Neural cell (in vitro differentiated cells): ENCODE results near the gene PIGO. TPM values are rescaled to one million over a fixed set of nuclear protein-coding genes. Genes with fewer than 3 reads are reported as not detected.
A peak's percentile ranks its signal among the peaks of the same experiment; 100 is the strongest.

Source experiments
- H2AFZ ChIP-seq: fragments of 200-600, 300-800 bp; sonication (generic), shearing (Covaris generic); 2 replicates; pipeline ENCODE4 v1.6.0; 2014; ENCODE audit warnings: low read depth, mild to moderate bottlenecking, antibody characterized with exemption, low read length, moderate library complexity
- H3F3A ChIP-seq: fragments of 200-600 bp; shearing (Covaris generic); 2 replicates; pipeline ENCODE4 v1.6.1; 2016; ENCODE audit warnings: mild to moderate bottlenecking, moderate library complexity, mixed read lengths, antibody characterized with exemption, low read length; ENCODE audit not compliant: insufficient read depth, poor library complexity, severe bottlenecking
- H3K27ac ChIP-seq: fragments of 200-600, 300-800 bp; sonication (generic), shearing (Covaris generic); 2 replicates; pipeline ENCODE4 v1.5.1; 2014; ENCODE audit warnings: mild to moderate bottlenecking, low read length, moderate library complexity
- H3K27me3 ChIP-seq: fragments of 300-800, 200-600 bp; sonication (generic), shearing (Covaris generic); 2 replicates; pipeline ENCODE4 v1.6.0; 2014; ENCODE audit warnings: mild to moderate bottlenecking, low read depth, low read length, moderate library complexity; ENCODE audit not compliant: insufficient read depth
- H3K36me3 ChIP-seq: fragments of 300-800, 200-600 bp; sonication (generic), shearing (Covaris generic); 2 replicates; pipeline ENCODE4 v1.5.1; 2014; ENCODE audit warnings: mild to moderate bottlenecking, antibody characterized with exemption, low read length, moderate library complexity; ENCODE audit not compliant: insufficient read depth
- H3K4me2 ChIP-seq: fragments of 300-800, 200-600 bp; sonication (generic), shearing (Covaris generic); 2 replicates; pipeline ENCODE4 v1.6.0; 2014; ENCODE audit warnings: mild to moderate bottlenecking, low read length
- H3K4me3 ChIP-seq: fragments of 300-800, 200-600 bp; sonication (generic), shearing (Covaris generic); 2 replicates; pipeline ENCODE4 v1.5.1; 2014; ENCODE audit warnings: mild to moderate bottlenecking, low read length, moderate library complexity
- H3K79me2 ChIP-seq: fragments of 200-600 bp; shearing (Covaris generic); replicated peaks from 2 replicates; pipeline ENCODE4 v1.6.0; 2014; ENCODE audit warnings: mild to moderate bottlenecking, low read length, moderate library complexity; ENCODE audit not compliant: insufficient read depth
- H3K9ac ChIP-seq: fragments of 300-800, 200-600 bp; sonication (generic), shearing (Covaris generic); 2 replicates; pipeline ENCODE4 v1.6.1; 2016; ENCODE audit warnings: mild to moderate bottlenecking, low read length, mixed read lengths
- H3K9me2 ChIP-seq: fragments of 200-600 bp; shearing (Covaris generic); 2 replicates; pipeline ENCODE4 v1.6.1; 2016; ENCODE audit warnings: mild to moderate bottlenecking, low read length, mixed read lengths; ENCODE audit not compliant: insufficient read depth
- H3K9me3 ChIP-seq: fragments of 200-600, 300-800 bp; sonication (generic), shearing (Covaris generic); 2 replicates; pipeline ENCODE4 v1.6.1; 2016; ENCODE audit warnings: mild to moderate bottlenecking, mixed run types, low read length, moderate library complexity, mixed read lengths
- H4K20me1 ChIP-seq: fragments of 200-600 bp; shearing (Covaris generic); 2 replicates; pipeline ENCODE4 v1.6.1; 2016; ENCODE audit warnings: mild to moderate bottlenecking, mixed run types; ENCODE audit not compliant: insufficient read depth
- EP300 ChIP-seq: fragments of 450-650 bp; conservative IDR thresholded peaks from 2 replicates; pipeline ENCODE4 v1.6.1; 2014; ENCODE audit warnings: antibody characterized with exemption, mild to moderate bottlenecking, moderate library complexity; ENCODE audit not compliant: poor library complexity, severe bottlenecking
- EZH2 ChIP-seq: fragments of 200-600, 300-800 bp; shearing (Covaris generic), sonication (generic); IDR thresholded peaks from 2 replicates; pipeline ENCODE4 v1.6.1; 2014; ENCODE audit warnings: antibody characterized with exemption, low read length, borderline replicate concordance, mild to moderate bottlenecking; ENCODE audit not compliant: insufficient read depth, poor library complexity, severe bottlenecking
- MXI1 ChIP-seq: fragments of 450-650 bp; conservative IDR thresholded peaks from 2 replicates; pipeline ENCODE4 v1.6.1; 2014; ENCODE audit warnings: antibody characterized with exemption, mild to moderate bottlenecking; ENCODE audit not compliant: poor library complexity, severe bottlenecking
- POLR2AphosphoS5 ChIP-seq: IDR thresholded peaks from 2 replicates; pipeline ENCODE4 v1.6.1; 2012
- RAD21 ChIP-seq: fragments of 450-650 bp; conservative IDR thresholded peaks from 2 replicates; pipeline ENCODE4 v1.6.1; 2014; ENCODE audit warnings: antibody characterized with exemption, mild to moderate bottlenecking, moderate library complexity
- SMC3 ChIP-seq: fragments of 450-650 bp; conservative IDR thresholded peaks from 2 replicates; pipeline ENCODE4 v1.6.1; 2014; ENCODE audit warnings: antibody characterized with exemption, mild to moderate bottlenecking, moderate library complexity; ENCODE audit not compliant: poor library complexity
- TAF1 ChIP-seq: IDR thresholded peaks from 2 replicates; pipeline ENCODE4 v1.6.1; 2012; ENCODE audit warnings: low read depth
- polyA plus RNA-seq: library from polyadenylated mRNA; depleted of rRNA; stranded (reverse); fragments of >200 nt; gene quantifications from 2 replicates; pipeline ENCODE4 v1.2.3, GENCODE V29; 2014
- TF ChIP-seq, protein P1 (sequence below): fragments of 450-650 bp; IDR thresholded peaks from 2 replicates; pipeline ENCODE4 v1.5.1; 2014; ENCODE audit warnings: antibody characterized with exemption, mild to moderate bottlenecking, moderate library complexity; ENCODE audit not compliant: poor library complexity, severe bottlenecking
- TF ChIP-seq, protein P2 (sequence below): IDR thresholded peaks from 2 replicates; pipeline ENCODE4 v1.6.1; 2012; ENCODE audit warnings: borderline replicate concordance

PIGO gene
- polyA plus RNA-seq, 1 donor from 2014 or later, result 8.5 TPM

DNA sequence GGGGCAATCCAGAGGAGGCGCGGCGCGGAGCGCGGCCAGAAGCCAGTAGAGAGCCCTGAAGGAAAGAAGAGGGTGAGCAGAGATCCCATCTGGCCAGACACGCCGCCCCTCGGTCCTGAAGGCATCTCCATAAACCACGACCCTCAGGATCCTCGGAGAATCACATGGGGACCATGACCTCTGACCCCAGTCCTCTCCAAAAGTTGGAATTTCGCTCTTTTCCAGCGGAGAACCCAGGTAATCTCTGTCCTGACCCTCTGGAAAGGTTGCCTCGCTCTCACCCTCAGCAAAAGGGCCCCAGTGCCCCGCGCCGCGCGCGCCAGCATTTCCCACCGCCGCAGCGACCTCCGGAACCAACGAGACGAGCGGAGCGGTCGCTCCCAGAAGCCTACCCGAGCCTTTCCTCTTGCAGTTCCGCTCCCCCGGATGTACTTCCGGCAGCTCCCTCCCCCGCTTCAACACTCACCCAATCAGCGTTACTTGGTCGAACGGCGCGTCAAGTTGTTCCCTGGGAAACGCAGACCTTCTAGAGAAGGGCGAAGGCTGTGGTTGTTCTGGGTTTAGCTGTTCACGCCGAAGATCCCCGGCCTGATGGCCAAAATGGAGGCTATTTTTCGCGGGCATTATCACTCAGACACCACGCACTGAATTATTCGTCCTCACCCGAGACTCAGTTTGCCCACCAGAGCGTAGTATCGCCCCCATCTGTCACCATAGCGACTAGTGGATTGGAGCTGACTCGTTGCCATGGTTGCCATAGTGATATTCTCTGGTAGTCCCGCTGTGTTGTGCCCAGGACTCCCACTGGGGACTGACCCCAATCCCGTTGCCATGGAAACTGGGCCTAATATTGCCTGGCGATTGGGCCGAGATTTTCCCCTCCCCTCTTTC, 6.6 kb upstream of the PIGO start, which contains the start of gene STOML2:
Gene STOML2 (minus strand): TSS at position 363 of the 891 bp plus-strand sequence. CDS start 37 bp downstream, at position 326.
- Histone ChIP-seq H3K9me3 (no peaks in the 10 kb centered on the region), H2AFZ (peak within 1 kb of the TSS; percentile 75)

DNA sequence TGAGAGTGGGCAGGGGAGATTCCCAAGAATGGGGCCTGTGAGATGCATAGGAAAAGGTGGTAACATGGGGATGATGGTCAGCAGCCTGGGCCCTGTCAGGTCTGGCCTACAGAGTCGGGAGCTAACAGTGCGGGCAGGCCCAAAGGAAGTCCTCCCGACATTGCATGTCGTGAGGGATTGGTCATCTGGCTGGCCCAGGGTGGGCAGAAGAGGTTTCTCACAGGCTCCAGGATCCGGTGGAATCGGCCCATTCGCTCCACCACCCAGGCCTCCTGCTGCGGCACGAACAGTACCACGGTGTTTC, 6.0 kb upstream of the PIGO start:
- Histone ChIP-seq H3F3A (peaks cover 7% of the 10 kb centered on the region), H3K9ac (peak overlapping the region; percentile 72), H3K4me3 (peak overlapping the region; percentile 77), H3K79me2 (peaks cover 11% of the 10 kb centered on the region), H2AFZ (peak overlapping the region; percentile 75), H3K27me3 (no peaks in the 10 kb centered on the region), H3K9me2 (no peaks in the 10 kb centered on the region), H3K36me3 (no peaks in the 10 kb centered on the region), H4K20me1 (no peaks in the 10 kb centered on the region), H3K9me3 (no peaks in the 10 kb centered on the region), H3K27ac (peak overlapping the region; percentile 91), H3K4me2 (peak overlapping the region; percentile 67)
- TF ChIP-seq RAD21 (no peak), EP300 (no peak)

More for the DNA sequence above, 6.6 kb upstream of the PIGO start, which contains the start of gene STOML2:
- no peaks in the 10 kb centered on the region for H4K20me1 ChIP-seq
- peak within 1 kb of the TSS; percentile 68 for H3K4me2 ChIP-seq
- H3K9me2 ChIP-seq, result no peaks in the 10 kb centered on the region
- peaks cover 11% of the 10 kb centered on the region for H3K79me2 ChIP-seq
- TF ChIP-seq, protein P1, sequence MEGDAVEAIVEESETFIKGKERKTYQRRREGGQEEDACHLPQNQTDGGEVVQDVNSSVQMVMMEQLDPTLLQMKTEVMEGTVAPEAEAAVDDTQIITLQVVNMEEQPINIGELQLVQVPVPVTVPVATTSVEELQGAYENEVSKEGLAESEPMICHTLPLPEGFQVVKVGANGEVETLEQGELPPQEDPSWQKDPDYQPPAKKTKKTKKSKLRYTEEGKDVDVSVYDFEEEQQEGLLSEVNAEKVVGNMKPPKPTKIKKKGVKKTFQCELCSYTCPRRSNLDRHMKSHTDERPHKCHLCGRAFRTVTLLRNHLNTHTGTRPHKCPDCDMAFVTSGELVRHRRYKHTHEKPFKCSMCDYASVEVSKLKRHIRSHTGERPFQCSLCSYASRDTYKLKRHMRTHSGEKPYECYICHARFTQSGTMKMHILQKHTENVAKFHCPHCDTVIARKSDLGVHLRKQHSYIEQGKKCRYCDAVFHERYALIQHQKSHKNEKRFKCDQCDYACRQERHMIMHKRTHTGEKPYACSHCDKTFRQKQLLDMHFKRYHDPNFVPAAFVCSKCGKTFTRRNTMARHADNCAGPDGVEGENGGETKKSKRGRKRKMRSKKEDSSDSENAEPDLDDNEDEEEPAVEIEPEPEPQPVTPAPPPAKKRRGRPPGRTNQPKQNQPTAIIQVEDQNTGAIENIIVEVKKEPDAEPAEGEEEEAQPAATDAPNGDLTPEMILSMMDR, result peak; percentile 52
- no peak for TF ChIP-seq EZH2
- peak; percentile 89 for TF ChIP-seq POLR2AphosphoS5
- TF ChIP-seq EP300, result peak; percentile 84
- peak; percentile 91 for TF ChIP-seq TAF1
- TF ChIP-seq SMC3, result peak; percentile 50
- TF ChIP-seq MXI1, result peak; percentile 95
- TF ChIP-seq RAD21, result no peak
- TF ChIP-seq, protein P2, sequence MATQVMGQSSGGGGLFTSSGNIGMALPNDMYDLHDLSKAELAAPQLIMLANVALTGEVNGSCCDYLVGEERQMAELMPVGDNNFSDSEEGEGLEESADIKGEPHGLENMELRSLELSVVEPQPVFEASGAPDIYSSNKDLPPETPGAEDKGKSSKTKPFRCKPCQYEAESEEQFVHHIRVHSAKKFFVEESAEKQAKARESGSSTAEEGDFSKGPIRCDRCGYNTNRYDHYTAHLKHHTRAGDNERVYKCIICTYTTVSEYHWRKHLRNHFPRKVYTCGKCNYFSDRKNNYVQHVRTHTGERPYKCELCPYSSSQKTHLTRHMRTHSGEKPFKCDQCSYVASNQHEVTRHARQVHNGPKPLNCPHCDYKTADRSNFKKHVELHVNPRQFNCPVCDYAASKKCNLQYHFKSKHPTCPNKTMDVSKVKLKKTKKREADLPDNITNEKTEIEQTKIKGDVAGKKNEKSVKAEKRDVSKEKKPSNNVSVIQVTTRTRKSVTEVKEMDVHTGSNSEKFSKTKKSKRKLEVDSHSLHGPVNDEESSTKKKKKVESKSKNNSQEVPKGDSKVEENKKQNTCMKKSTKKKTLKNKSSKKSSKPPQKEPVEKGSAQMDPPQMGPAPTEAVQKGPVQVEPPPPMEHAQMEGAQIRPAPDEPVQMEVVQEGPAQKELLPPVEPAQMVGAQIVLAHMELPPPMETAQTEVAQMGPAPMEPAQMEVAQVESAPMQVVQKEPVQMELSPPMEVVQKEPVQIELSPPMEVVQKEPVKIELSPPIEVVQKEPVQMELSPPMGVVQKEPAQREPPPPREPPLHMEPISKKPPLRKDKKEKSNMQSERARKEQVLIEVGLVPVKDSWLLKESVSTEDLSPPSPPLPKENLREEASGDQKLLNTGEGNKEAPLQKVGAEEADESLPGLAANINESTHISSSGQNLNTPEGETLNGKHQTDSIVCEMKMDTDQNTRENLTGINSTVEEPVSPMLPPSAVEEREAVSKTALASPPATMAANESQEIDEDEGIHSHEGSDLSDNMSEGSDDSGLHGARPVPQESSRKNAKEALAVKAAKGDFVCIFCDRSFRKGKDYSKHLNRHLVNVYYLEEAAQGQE, result peak; percentile 97
- peaks cover 7% of the 10 kb centered on the region for H3F3A ChIP-seq
- no peaks in the 10 kb centered on the region for H3K36me3 ChIP-seq
- H3K9ac ChIP-seq, result peak within 1 kb of the TSS; percentile 72
- H3K27ac ChIP-seq, result peak within 1 kb of the TSS; percentile 91
- no peaks in the 10 kb centered on the region for H3K27me3 ChIP-seq
- peak within 1 kb of the TSS; percentile 77 for H3K4me3 ChIP-seq
